RCC 7860 (cell line): ENCODE measurements around the gene NR3C1.

ENCODE experiments used
- DNase-seq: peaks from one replicate; pipeline ENCODE4 v3.0.0-alpha.2; 2015; ENCODE audit warnings: low spot score
- FAIRE-seq: peaks from 2 replicates; lab custom pipeline; 2012; peaks lifted over from hg19 to GRCh38; lab: Jason Lieb, UNC

The NR3C1 gene

GRCh38 chr5:143271431-143271830 is 132.1 kb downstream of the NR3C1 start:
- no peak for FAIRE-seq

DNA sequence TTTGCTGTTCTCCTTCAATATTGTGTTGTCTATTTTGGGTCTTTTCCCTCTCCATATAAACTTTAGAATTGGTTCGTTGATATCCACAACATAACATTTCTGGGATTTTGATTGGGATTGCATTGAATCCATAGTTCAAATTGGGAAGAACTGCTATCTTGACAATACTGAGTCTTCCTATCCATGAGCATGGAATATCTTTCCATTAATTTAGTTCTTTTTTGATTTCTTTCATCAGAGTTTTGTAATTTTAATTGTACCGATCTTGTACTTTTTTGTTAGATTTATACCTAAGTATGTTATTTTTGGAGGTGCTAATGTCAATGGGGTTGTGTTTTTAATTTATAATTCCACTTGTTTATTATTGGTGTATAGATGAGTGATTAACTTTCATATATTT is 135.1 kb downstream of the NR3C1 start:
- no peak for DNase-seq
- peak; percentile 36 for FAIRE-seq

More at GRCh38 chr5:143271431-143271830, 132.1 kb downstream of the NR3C1 start:
- no peak for DNase-seq

DNA sequence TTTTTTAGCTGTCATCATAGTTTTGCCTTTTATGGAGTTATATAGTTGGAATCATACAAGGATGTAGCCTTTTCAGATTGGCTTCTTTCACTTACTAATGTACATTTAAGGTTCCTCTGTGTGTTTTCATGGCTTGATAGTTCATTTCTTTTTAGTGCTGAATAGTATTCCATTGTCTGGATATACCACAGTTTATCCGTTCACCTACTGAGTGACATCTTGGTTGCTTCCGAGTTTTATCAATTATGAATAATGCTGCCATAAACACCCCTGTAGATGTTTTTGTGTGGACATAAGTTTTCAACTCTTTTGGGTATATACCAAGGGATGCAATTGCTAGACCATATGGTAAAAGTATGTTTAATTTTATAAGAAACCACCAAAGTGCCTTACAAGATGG is 136.3 kb downstream of the NR3C1 start:
- no peak for FAIRE-seq
- DNase-seq: no peak

- FAIRE-seq: no peak
- no peak for DNase-seq
Observed at GRCh38 chr5:143265995-143266394, 137.5 kb downstream of the NR3C1 start.

DNA sequence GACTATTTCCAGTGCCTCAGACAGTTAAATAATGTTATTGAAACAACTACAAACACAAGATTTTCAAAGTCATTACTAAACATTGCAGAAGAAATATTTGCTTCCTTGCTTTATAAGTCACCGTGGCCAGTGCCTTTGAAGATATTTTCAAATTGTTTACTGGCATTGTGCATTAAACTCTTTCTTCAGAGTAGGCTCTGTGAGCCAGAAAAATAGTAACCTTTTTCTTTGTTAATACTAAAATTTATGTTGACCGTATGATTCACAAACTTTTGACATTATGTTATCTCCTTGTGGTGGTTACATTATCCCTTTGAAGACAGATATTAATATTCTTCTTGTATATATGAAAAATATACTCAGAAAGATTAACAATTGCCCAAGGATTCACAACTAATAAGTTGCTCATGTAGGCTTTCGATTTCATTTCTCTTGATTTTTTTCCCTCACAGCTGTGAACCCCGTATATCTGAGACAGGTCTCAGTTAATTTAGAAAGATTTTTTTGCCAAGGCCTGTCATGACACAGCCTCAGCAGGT is 140.1 kb downstream of the NR3C1 start:
- FAIRE-seq (peak; percentile 22), DNase-seq (no peak)

GRCh38 chr5:143262393-143263174 is 140.9 kb downstream of the NR3C1 start:
- DNase-seq (peak; percentile 91), FAIRE-seq (peak; percentile 86)

- DNase-seq: peak; percentile 84
- FAIRE-seq: peak; percentile 60
Observed at GRCh38 chr5:143261748-143262392, 141.6 kb downstream of the NR3C1 start.

DNA sequence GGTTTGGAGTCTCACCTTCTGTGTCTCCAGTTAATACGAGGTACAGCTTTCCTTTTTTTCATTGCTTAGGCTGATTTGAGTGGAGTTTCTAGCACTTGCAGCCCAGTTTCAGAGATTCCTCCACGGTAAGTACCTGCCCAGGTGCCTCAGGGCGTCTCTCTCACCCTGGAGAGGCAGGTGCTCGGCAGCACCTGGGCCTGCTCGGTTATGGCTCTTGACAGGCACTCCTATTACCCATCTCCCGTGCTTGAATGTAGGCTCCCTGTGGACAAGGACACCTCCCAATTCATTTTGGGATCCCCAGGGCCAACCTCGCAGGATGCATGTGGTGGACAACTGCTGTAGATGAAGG is 144.3 kb downstream of the NR3C1 start:
- FAIRE-seq (no peak), DNase-seq (no peak)

- FAIRE-seq (no peak), DNase-seq (peak; percentile 64)
Observed at GRCh38 chr5:143258559-143259253, 144.8 kb downstream of the NR3C1 start.

DNA sequence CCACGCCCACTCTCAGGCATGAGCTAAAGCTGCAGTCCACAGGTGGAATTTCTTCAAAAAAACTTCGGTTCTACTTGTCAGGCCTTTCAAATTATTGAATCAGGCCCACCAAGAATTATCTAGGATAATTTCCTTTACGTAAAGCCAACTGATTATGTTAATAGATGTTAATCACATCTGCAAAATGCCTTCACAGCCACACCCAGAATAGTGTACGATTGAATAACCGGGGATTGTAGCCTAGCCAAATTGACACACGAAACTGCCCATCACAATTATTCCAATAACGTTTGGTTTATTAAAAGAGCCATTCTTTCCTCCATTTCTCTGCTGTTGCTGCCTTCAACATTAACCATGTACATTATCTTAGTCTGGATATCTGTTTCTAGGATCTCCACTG is 148.7 kb downstream of the NR3C1 start:
- DNase-seq: no peak
- FAIRE-seq: no peak

GRCh38 chr5:143251946-143252345 is 151.5 kb downstream of the NR3C1 start:
- FAIRE-seq (no peak), DNase-seq (no peak)

GRCh38 chr5:143251190-143251589 is 152.3 kb downstream of the NR3C1 start:
- no peak for FAIRE-seq

DNA sequence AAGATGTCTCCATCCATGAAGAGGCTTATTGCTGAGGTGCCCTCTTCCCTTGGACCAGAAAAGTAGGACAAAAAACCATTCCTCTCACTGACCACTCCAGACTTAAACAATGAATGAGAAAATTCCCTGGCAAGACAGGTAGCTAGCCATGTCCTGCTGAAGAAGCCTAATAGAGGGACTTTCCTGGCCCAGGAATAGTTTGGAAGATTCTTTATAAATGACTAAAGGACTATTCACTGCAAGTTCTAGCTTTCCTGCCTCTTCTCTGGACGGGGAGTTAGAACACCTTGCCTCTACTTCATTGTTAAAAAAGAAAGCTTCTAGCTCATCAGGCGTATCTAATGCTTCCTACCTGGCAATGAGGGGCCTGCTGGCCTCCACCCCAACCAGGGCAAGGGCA is 153.6 kb downstream of the NR3C1 start:
- FAIRE-seq (no peak), DNase-seq (peak; percentile 57)

More at GRCh38 chr5:143251190-143251589, 152.3 kb downstream of the NR3C1 start:
- no peak for DNase-seq

DNA sequence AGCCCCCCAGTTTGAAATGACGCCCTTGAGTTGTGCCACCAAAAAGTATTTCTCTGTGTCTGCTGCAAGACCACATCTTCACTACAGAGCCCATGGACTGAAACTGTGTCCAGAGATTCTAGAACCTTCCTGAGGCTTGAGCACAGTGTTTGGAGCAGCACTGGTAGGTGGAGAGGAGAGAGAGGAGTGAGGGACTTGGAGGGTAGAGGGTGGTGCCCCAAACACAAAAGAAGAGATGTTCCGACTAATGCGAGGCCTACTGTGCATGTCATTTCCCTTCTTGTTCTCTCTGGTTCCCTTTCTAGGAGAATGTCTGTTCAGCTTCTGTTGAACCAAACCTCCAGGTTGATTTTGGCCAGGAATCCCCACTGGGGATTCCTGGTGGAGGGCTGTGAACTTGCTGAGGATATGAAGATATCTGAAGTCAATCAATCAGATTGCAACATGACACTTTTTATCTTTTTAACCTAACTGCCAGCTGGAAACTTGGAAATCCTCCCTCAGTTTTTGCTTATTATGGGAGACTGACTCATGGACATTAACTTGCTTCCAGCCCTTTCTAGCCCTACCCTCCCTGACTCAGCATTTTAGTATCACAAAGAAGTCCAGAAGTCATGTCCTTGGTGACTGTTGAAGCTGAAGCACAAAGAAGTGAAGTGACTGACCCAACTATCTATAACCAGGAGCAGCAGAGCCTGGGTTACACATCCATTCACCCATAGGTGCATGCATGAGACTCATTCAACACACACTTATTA is 154.5 kb downstream of the NR3C1 start:
- FAIRE-seq: peak; percentile 91
- peak; percentile 88 for DNase-seq

- FAIRE-seq (no peak), DNase-seq (no peak)
Observed at GRCh38 chr5:143248391-143248790, 155.1 kb downstream of the NR3C1 start.

- no peak for DNase-seq
- no peak for FAIRE-seq
Observed at GRCh38 chr5:143247134-143247815, 156.2 kb downstream of the NR3C1 start.

GRCh38 chr5:143245929-143246561 is 157.4 kb downstream of the NR3C1 start:
- FAIRE-seq (peak; percentile 97), DNase-seq (peak; percentile 97)

GRCh38 chr5:143244990-143245389 is 158.5 kb downstream of the NR3C1 start:
- FAIRE-seq: peak; percentile 38
- DNase-seq: peak; percentile 22

- FAIRE-seq: peak; percentile 98
- peak; percentile 99 for DNase-seq
Observed at GRCh38 chr5:143244000-143244736, 159.3 kb downstream of the NR3C1 start.
